Osteoblast (primary cell): ENCODE results near the gene C10orf71. TPM values are rescaled to one million over a fixed set of nuclear protein-coding genes. Genes with fewer than 3 reads are reported as not detected.

Experiments used
- DNase-seq: peaks from one replicate; pipeline ENCODE4 v3.0.0; 2011; ENCODE audit warnings: low spot score, mixed read lengths; ENCODE audit not compliant: insufficient read length; ENCODE audit errors: missing footprints
- H2AFZ ChIP-seq: 2 replicates; pipeline ENCODE4 v1.6.0; 2011; ENCODE audit warnings: mild to moderate bottlenecking, low read length
- H3K27ac ChIP-seq: 2 replicates; pipeline ENCODE4 v1.5.1; 2011; ENCODE audit warnings: mild to moderate bottlenecking, low read depth, low read length, moderate library complexity
- H3K27me3 ChIP-seq: 2 replicates; pipeline ENCODE4 v1.6.0; 2012; ENCODE audit warnings: mild to moderate bottlenecking, control low read depth, inconsistent platforms, low read length, moderate library complexity; ENCODE audit not compliant: insufficient read depth
- H3K36me3 ChIP-seq: 2 replicates; pipeline ENCODE4 v1.5.1; 2011; ENCODE audit warnings: mild to moderate bottlenecking, low read length, control low read depth, moderate library complexity; ENCODE audit not compliant: insufficient read depth
- H3K4me1 ChIP-seq: 2 replicates; pipeline ENCODE4 v1.5.1; 2011; ENCODE audit warnings: mild to moderate bottlenecking, low read length, control low read depth, moderate library complexity; ENCODE audit not compliant: insufficient read depth
- H3K4me2 ChIP-seq: 2 replicates; pipeline ENCODE4 v1.6.0; 2011; ENCODE audit warnings: mild to moderate bottlenecking, low read length; ENCODE audit not compliant: insufficient read depth
- H3K4me3 ChIP-seq: fragments of 200-600 bp; sonication (generic); 3 replicates; pipeline ENCODE4 v1.5.1; 2012; ENCODE audit warnings: mild to moderate bottlenecking, low read length, inconsistent platforms; ENCODE audit not compliant: insufficient read depth
- H3K79me2 ChIP-seq: 2 replicates; pipeline ENCODE4 v1.6.0; 2012; ENCODE audit warnings: mild to moderate bottlenecking, low read length, control low read depth, inconsistent platforms; ENCODE audit not compliant: insufficient read depth
- H3K9me3 ChIP-seq: 2 replicates; pipeline ENCODE4 v1.5.1; 2011; ENCODE audit warnings: low read depth, low read length, control low read depth
- H4K20me1 ChIP-seq: 2 replicates; pipeline ENCODE4 v1.6.0; 2012; ENCODE audit warnings: mild to moderate bottlenecking, low read length, control low read depth; ENCODE audit not compliant: insufficient read depth
- total RNA-seq: library from RNA; depleted of rRNA; stranded (reverse); fragments of >200 nt; gene quantifications from 2 replicates; pipeline ENCODE4 v1.2.3, GENCODE V29; 2012
- TF ChIP-seq, protein P1 (sequence below): IDR thresholded peaks from 2 replicates; pipeline ENCODE4 v1.5.1; 2011; ENCODE audit warnings: mild to moderate bottlenecking, low read depth, low read length, moderate library complexity; ENCODE audit errors: extremely low read depth

Gene C10orf71
- total RNA-seq, 1 donor = not detected

DNA sequence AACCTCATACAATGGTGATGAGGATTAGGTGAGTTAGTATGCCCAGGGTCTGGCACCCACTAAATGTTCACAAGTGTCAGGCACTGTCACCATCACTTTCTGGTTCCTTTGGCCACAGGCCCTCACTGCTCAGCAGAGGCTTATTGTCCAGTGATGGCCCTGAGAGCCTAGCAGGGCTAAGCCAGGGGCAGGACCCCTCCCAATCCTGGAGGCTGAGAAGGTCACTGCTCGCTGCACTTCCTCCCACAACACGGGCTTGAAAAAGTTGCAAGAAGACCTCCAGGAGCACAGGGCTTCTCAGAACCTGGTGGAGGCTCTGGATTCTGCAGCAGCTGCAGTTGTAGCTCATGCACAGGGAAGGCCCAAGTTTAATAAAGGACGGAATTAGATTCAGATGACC lies 48.9 kb downstream of the C10orf71 start:
- Histone ChIP-seq H3K79me2 (no peaks in the 10 kb centered on the region), H3K4me1 (no peaks in the 10 kb centered on the region), H3K27ac (no peak overlapping the region), H3K9me3 (peaks cover 3% of the 10 kb centered on the region), H3K4me3 (no peak overlapping the region), H3K36me3 (no peaks in the 10 kb centered on the region), H4K20me1 (no peaks in the 10 kb centered on the region), H3K27me3 (peaks cover 6% of the 10 kb centered on the region), H3K4me2 (no peak overlapping the region), H2AFZ (no peak overlapping the region)
- no peak for DNase-seq
- TF ChIP-seq, protein P1, sequence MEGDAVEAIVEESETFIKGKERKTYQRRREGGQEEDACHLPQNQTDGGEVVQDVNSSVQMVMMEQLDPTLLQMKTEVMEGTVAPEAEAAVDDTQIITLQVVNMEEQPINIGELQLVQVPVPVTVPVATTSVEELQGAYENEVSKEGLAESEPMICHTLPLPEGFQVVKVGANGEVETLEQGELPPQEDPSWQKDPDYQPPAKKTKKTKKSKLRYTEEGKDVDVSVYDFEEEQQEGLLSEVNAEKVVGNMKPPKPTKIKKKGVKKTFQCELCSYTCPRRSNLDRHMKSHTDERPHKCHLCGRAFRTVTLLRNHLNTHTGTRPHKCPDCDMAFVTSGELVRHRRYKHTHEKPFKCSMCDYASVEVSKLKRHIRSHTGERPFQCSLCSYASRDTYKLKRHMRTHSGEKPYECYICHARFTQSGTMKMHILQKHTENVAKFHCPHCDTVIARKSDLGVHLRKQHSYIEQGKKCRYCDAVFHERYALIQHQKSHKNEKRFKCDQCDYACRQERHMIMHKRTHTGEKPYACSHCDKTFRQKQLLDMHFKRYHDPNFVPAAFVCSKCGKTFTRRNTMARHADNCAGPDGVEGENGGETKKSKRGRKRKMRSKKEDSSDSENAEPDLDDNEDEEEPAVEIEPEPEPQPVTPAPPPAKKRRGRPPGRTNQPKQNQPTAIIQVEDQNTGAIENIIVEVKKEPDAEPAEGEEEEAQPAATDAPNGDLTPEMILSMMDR = no peak

DNA sequence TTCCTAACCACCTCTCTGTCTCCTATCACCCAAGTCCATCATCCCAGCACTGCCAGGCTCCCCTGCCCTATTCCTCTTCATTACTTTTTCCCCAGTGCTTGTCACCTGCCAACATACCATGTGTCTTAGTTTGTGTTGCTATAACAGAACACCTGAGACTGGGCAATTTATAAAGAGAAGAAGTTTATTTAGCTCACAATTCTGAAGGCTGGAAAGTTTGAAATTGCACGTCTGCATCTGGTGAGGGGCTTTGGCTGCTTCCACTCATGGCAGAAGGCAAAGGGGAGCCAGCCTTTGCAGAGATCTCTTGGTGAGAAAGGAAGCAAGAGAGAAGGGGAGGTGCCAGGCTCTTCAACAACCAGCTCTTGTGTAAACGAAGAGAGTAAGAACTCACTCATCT lies 49.6 kb downstream of the C10orf71 start:
- H3K36me3 ChIP-seq = no peaks in the 10 kb centered on the region
- DNase-seq = no peak
- H3K79me2 ChIP-seq = no peaks in the 10 kb centered on the region
- no peak overlapping the region for H2AFZ ChIP-seq
- no peaks in the 10 kb centered on the region for H4K20me1 ChIP-seq
- no peak overlapping the region for H3K4me3 ChIP-seq
- H3K27ac ChIP-seq = no peak overlapping the region
- TF ChIP-seq, protein P1 = no peak
- no peaks in the 10 kb centered on the region for H3K4me1 ChIP-seq
- peaks cover 3% of the 10 kb centered on the region for H3K9me3 ChIP-seq
- no peaks in the 10 kb centered on the region for H3K27me3 ChIP-seq
- no peak overlapping the region for H3K4me2 ChIP-seq

DNA sequence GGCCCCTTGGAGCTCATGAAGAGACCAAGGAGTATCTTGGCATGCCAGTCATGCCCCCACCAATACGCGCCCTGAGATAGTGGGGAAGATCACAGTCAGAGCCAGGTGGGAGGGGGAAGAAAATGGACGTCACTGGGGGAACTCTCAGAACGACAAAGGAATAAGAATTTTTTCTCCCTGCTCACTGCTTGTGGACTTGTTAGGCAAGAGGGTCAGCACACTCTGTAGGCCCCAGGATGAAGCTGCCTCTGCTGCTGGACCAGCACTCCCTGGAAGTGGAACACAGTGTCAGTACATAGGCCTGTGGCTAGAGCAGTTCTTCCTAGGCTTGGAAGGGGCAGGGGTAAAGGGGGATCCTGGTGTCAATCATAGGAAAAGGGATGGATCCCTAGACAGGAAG lies 50.4 kb downstream of the C10orf71 start:
- H3K27ac ChIP-seq = no peak overlapping the region
- H3K79me2 ChIP-seq = no peaks in the 10 kb centered on the region
- no peaks in the 10 kb centered on the region for H4K20me1 ChIP-seq
- H3K27me3 ChIP-seq = no peaks in the 10 kb centered on the region
- H3K36me3 ChIP-seq = no peaks in the 10 kb centered on the region
- H3K4me3 ChIP-seq = no peak overlapping the region
- TF ChIP-seq, protein P1 = no peak
- H3K4me1 ChIP-seq = no peaks in the 10 kb centered on the region
- DNase-seq = no peak
- no peak overlapping the region for H3K4me2 ChIP-seq
- H2AFZ ChIP-seq = no peak overlapping the region
- H3K9me3 ChIP-seq = peaks cover 3% of the 10 kb centered on the region

DNA sequence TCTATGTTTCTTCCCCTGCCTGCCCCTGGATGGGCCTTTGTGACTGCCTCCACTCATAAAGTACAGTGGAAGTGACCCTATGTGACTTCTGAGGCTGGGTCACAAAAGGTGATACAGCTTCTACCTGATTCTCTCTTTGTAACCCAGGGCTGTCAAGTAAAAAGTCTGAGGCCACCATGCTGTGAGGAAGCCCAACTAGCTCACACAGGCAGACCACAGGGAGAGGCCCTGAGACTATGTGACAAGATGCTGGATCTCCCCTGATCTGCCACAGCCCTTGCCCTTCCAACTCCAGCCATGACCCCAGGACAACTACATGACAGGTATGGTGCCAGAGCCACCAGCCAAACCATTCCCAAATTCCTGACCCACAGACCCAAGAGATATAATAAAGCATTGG lies 51.2 kb downstream of the C10orf71 start:
- H4K20me1 ChIP-seq = no peaks in the 10 kb centered on the region
- H2AFZ ChIP-seq = no peak overlapping the region

More for the DNA sequence above, 51.2 kb downstream of the C10orf71 start:
- H3K79me2 ChIP-seq = no peaks in the 10 kb centered on the region
- H3K9me3 ChIP-seq = peaks cover 3% of the 10 kb centered on the region
- no peak for DNase-seq
- H3K27me3 ChIP-seq = no peaks in the 10 kb centered on the region
- H3K4me3 ChIP-seq = no peak overlapping the region
- H3K27ac ChIP-seq = no peak overlapping the region
- no peaks in the 10 kb centered on the region for H3K36me3 ChIP-seq
- no peaks in the 10 kb centered on the region for H3K4me1 ChIP-seq
- TF ChIP-seq, protein P1 = no peak
- H3K4me2 ChIP-seq = no peak overlapping the region
